GM19467 (cell line): ENCODE results near the gene SOSTDC1.
A peak's percentile ranks its signal among the peaks of the same experiment; 100 is the strongest.

Source experiments
- ATAC-seq: cut with Tn5 transposase; IDR thresholded peaks from one replicate; pipeline ENCODE4 v1.9.1; 2021; ENCODE audit warnings: mild to moderate bottlenecking, moderate library complexity; ENCODE audit not compliant: unreplicated experiment

The SOSTDC1 gene

GRCh38 chr7:16420649-16421332 is 44.7 kb downstream of the SOSTDC1 start:
- peak; percentile 90 for ATAC-seq

- no peak for ATAC-seq
Measured at GRCh38 chr7:16420329-16420648, 45.2 kb downstream of the SOSTDC1 start.

DNA sequence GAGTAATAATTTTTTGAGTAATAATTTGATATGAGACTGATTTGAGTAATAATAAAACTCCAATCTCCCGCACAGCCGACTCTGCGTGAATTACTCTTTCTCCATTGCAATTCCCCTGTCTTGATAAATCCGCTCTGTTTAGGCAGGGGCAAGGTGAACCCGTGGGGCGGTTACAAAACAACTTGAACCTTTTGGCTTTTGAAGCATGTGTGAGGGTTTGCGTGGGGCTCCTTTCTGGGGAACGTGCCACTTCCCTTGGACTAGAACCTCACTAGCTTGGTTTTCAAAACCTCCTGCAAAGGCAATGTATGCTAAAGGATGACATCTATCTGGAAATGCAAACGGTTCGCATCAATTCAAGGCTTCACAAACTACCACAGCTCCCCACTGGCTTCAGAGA is 45.7 kb downstream of the SOSTDC1 start:
- no peak for ATAC-seq

DNA sequence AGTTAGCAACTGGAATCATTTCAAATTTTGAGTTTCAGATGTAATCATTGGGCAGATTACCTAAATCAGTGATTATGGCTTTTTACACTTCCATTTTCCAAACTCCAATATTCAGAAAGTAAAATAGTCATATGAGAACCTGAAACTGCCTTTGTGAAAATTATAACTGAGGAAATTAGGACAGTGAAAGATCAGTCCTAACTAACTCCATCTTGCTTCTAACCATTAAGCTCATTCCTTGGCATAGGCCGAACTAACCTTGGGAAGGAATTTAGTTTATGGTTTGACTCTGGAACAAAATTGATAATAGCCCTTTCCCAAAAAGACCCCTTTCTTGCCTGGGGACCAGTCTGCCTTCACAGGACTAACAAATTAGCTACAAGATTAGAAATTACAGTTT is 46.4 kb downstream of the SOSTDC1 start:
- no peak for ATAC-seq

GRCh38 chr7:16417906-16418305 is 47.6 kb downstream of the SOSTDC1 start:
- no peak for ATAC-seq

- no peak for ATAC-seq
Measured at GRCh38 chr7:16416289-16417282, 49.0 kb downstream of the SOSTDC1 start.

DNA sequence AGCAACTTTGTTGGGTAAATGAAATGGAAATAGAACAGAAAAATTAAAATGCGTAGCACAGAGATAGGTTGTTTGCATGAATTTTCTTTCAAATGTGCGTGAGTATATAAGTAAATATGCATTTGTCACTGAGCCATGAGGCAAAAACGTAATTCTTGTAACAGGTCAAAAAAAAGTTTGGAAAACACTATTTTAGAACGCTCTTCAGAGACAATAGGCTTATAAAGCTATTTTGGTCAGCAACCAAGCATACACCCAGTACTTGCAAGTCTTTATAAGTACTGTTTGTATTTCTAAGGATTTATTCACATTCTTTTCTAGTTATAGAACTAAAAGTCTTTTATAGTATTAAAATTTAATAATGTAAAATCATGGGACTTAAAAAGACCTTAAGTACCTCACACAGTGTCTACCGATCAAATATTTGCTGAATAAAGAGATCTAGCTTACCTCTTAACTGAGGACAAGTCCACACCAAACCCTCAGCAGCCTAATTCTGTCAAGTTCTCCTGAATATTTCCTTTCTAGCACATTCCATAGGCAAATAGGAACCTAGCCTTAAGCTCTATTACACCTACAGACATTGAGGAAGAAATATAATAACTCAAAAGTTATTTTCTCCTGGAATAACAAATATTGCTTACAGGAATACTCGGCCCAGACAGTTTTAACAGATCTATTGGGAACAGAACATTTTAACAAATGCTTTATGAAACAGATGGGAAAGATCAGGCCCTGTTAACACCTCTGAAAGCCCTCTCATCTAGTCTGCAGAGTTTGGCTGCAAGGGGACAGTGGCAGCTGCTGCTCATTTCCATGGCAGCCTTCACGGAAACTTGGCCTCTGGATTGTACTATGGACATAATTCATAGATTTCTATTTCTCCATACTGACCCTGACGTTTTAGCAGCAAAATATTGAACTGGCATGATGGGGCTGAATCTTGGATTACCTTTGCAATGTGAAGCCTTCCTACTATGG is 53.0 kb downstream of the SOSTDC1 start:
- no peak for ATAC-seq
